Measurements from ENCODE around the gene CBX8.
A peak's percentile ranks its signal among the peaks of the same experiment; 100 is the strongest.

The CBX8 gene

GRCh38 chr17:79796763-79797491, at the start of gene CBX8:
CBX8 (minus strand) TSS chr17:79797077; CDS start chr17:79796998, 79 bp downstream.
- peak; percentile 100 for DNase-seq

GRCh38 chr17:79845601-79845949, 48.7 kb upstream of the CBX8 start:
- no peak for DNase-seq

GRCh38 chr17:79844869-79845600, 48.2 kb upstream of the CBX8 start:
- peak; percentile 45 for DNase-seq

GRCh38 chr17:79843816-79844800, 47.2 kb upstream of the CBX8 start:
- DNase-seq: peak; percentile 41

- no peak for DNase-seq
Measured at GRCh38 chr17:79843474-79843815, 46.6 kb upstream of the CBX8 start.

GRCh38 chr17:79842656-79843473, 46.0 kb upstream of the CBX8 start:
- peak; percentile 26 for DNase-seq

GRCh38 chr17:79842136-79842655, 45.3 kb upstream of the CBX8 start:
- no peak for DNase-seq

GRCh38 chr17:79841369-79842135, 44.7 kb upstream of the CBX8 start:
- DNase-seq: peak; percentile 13

- no peak for DNase-seq
Measured at GRCh38 chr17:79840989-79841286, 44.1 kb upstream of the CBX8 start.

- peak; percentile 59 for DNase-seq
Measured at GRCh38 chr17:79840269-79840988, 43.6 kb upstream of the CBX8 start.

GRCh38 chr17:79839356-79840268, 42.7 kb upstream of the CBX8 start, which contains the start of gene CBX4:
CBX4 (minus strand) TSS chr17:79839440; CDS start chr17:79839251, 189 bp downstream.
- DNase-seq: peak; percentile 98

- peak; percentile 79 for DNase-seq
Measured at GRCh38 chr17:79838522-79839274, 41.8 kb upstream of the CBX8 start.

- DNase-seq: no peak
Measured at GRCh38 chr17:79837888-79838521, 41.1 kb upstream of the CBX8 start.

GRCh38 chr17:79836972-79837887, 40.4 kb upstream of the CBX8 start:
- DNase-seq: no peak

GRCh38 chr17:79836510-79836971, 39.7 kb upstream of the CBX8 start:
- no peak for DNase-seq

- DNase-seq: peak; percentile 22
Measured at GRCh38 chr17:79835953-79836509, 39.2 kb upstream of the CBX8 start.

GRCh38 chr17:79835470-79835899, 38.6 kb upstream of the CBX8 start:
- no peak for DNase-seq
